Loucy (cell line): ENCODE results near the gene OIT3.

ENCODE experiments used
- H2AFZ ChIP-seq: fragments of 200-600 bp; sonication (generic); 2 replicates; pipeline ENCODE4 v1.6.0; 2016; ENCODE audit warnings: antibody characterized with exemption, mild to moderate bottlenecking, low read length, moderate library complexity
- H3F3A ChIP-seq: fragments of 200-600 bp; 2 replicates; pipeline ENCODE4 v1.6.0; 2016; ENCODE audit warnings: antibody characterized with exemption, low read depth, mild to moderate bottlenecking
- H3K27me3 ChIP-seq: fragments of 200-600 bp; sonication (generic); 2 replicates; pipeline ENCODE4 v1.6.1; 2014; ENCODE audit warnings: low read length, mild to moderate bottlenecking; ENCODE audit not compliant: insufficient read depth, poor library complexity, severe bottlenecking
- H3K36me3 ChIP-seq: fragments of 200-600 bp; sonication (generic); 2 replicates; pipeline ENCODE4 v1.6.1; 2016; ENCODE audit warnings: low read length; ENCODE audit not compliant: insufficient read depth
- H3K4me1 ChIP-seq: fragments of 200-600 bp; sonication (generic); 2 replicates; pipeline ENCODE4 v1.5.1; 2014; ENCODE audit warnings: low read length, mild to moderate bottlenecking; ENCODE audit not compliant: insufficient read depth, poor library complexity, severe bottlenecking
- H3K4me2 ChIP-seq: fragments of 200-600 bp; sonication (generic); 2 replicates; pipeline ENCODE4 v1.6.0; 2014; ENCODE audit warnings: antibody characterized with exemption, low read length, low read depth, mild to moderate bottlenecking; ENCODE audit not compliant: poor library complexity, severe bottlenecking
- H3K4me3 ChIP-seq: fragments of 200-600 bp; sonication (generic); 2 replicates; pipeline ENCODE4 v1.5.1; 2014; ENCODE audit warnings: low read length, mild to moderate bottlenecking, mixed read lengths; ENCODE audit not compliant: poor library complexity, severe bottlenecking
- H3K79me2 ChIP-seq: fragments of 200-600 bp; sonication (generic); 2 replicates; pipeline ENCODE4 v1.6.1; 2014; ENCODE audit warnings: low read length; ENCODE audit not compliant: insufficient read depth
- H3K9ac ChIP-seq: fragments of 200-600 bp; sonication (generic); 2 replicates; pipeline ENCODE4 v1.6.0; 2014; ENCODE audit warnings: mild to moderate bottlenecking, low read depth, low read length, moderate library complexity; ENCODE audit not compliant: poor library complexity, severe bottlenecking
- H3K9me2 ChIP-seq: fragments of 200-600 bp; sonication (generic); replicated peaks from 2 replicates; pipeline ENCODE4 v1.6.1; 2016; ENCODE audit warnings: low read depth, low read length, mixed read lengths
- H3K9me3 ChIP-seq: fragments of 200-600 bp; sonication (generic); 2 replicates; pipeline ENCODE4 v1.6.1; 2014; ENCODE audit warnings: mild to moderate bottlenecking, antibody characterized with exemption, low read length, low read depth; ENCODE audit not compliant: insufficient read depth
- H4K20me1 ChIP-seq: fragments of 200-600 bp; sonication (generic); 2 replicates; pipeline ENCODE4 v1.6.0; 2014; ENCODE audit warnings: antibody characterized with exemption, low read length, mild to moderate bottlenecking; ENCODE audit not compliant: insufficient read depth, poor library complexity, severe bottlenecking
- EZH2phosphoT487 ChIP-seq: fragments of 200-600 bp; IDR thresholded peaks from 2 replicates; pipeline ENCODE4 v1.6.1; 2018; ENCODE audit warnings: antibody characterized with exemption, mild to moderate bottlenecking, moderate library complexity, borderline replicate concordance
- TF ChIP-seq, protein P1 (sequence below): fragments of 200-600 bp; sonication (generic); conservative IDR thresholded peaks from 2 replicates; pipeline ENCODE4 v1.5.1; 2014; ENCODE audit warnings: mild to moderate bottlenecking, antibody characterized with exemption, low read length

Gene OIT3

GRCh38 chr10:72906446-72906845, 12.9 kb downstream of the OIT3 start:
- Histone ChIP-seq H3K9me3 (no peaks in the 10 kb centered on the region), H2AFZ (no peak overlapping the region)

GRCh38 chr10:72910705-72911104, 17.2 kb downstream of the OIT3 start:
- no peak for TF ChIP-seq EZH2phosphoT487
- TF ChIP-seq, protein P1, sequence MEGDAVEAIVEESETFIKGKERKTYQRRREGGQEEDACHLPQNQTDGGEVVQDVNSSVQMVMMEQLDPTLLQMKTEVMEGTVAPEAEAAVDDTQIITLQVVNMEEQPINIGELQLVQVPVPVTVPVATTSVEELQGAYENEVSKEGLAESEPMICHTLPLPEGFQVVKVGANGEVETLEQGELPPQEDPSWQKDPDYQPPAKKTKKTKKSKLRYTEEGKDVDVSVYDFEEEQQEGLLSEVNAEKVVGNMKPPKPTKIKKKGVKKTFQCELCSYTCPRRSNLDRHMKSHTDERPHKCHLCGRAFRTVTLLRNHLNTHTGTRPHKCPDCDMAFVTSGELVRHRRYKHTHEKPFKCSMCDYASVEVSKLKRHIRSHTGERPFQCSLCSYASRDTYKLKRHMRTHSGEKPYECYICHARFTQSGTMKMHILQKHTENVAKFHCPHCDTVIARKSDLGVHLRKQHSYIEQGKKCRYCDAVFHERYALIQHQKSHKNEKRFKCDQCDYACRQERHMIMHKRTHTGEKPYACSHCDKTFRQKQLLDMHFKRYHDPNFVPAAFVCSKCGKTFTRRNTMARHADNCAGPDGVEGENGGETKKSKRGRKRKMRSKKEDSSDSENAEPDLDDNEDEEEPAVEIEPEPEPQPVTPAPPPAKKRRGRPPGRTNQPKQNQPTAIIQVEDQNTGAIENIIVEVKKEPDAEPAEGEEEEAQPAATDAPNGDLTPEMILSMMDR, result no peak
- Histone ChIP-seq H3K4me3 (no peak overlapping the region), H2AFZ (no peak overlapping the region), H3K79me2 (no peaks in the 10 kb centered on the region), H3K9ac (no peak overlapping the region), H3K9me3 (no peaks in the 10 kb centered on the region), H3K4me2 (no peak overlapping the region), H3K9me2 (no peaks in the 10 kb centered on the region), H4K20me1 (no peaks in the 10 kb centered on the region), H3K36me3 (no peaks in the 10 kb centered on the region), H3K4me1 (no peaks in the 10 kb centered on the region), H3F3A (no peaks in the 10 kb centered on the region), H3K27me3 (no peaks in the 10 kb centered on the region)

More at GRCh38 chr10:72906446-72906845, 12.9 kb downstream of the OIT3 start:
- no peaks in the 10 kb centered on the region for H3K36me3 ChIP-seq
- TF ChIP-seq EZH2phosphoT487, result no peak
- TF ChIP-seq, protein P1, result no peak
- no peaks in the 10 kb centered on the region for H3K27me3 ChIP-seq
- H3F3A ChIP-seq, result no peaks in the 10 kb centered on the region
- no peak overlapping the region for H3K4me2 ChIP-seq
- H3K9ac ChIP-seq, result no peak overlapping the region
- no peaks in the 10 kb centered on the region for H3K79me2 ChIP-seq
- H4K20me1 ChIP-seq, result no peaks in the 10 kb centered on the region
- H3K9me2 ChIP-seq, result no peaks in the 10 kb centered on the region
- no peaks in the 10 kb centered on the region for H3K4me1 ChIP-seq
- no peak overlapping the region for H3K4me3 ChIP-seq

DNA sequence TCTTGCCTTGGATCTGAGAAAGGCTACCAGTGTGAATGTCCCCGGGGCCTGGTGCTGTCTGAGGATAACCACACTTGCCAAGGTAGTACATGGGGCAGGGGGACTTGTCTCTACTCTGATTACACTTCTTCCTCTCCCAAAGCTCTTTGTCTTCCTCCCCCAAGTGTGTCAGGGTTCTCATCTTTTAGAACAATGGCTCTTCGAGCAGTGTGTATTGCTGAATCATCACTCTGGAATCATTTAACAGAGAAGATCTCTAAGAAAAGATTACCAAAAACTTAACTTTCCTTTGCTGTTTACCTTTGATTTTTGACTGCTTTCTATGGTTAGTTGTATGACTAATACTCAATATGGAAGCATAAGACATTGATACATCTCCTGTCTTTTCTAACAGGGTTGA, 18.2 kb downstream of the OIT3 start:
- TF ChIP-seq, protein P1, result no peak
- Histone ChIP-seq H3K4me3 (no peak overlapping the region), H3K36me3 (no peaks in the 10 kb centered on the region), H3F3A (no peaks in the 10 kb centered on the region), H2AFZ (no peak overlapping the region), H3K27me3 (no peaks in the 10 kb centered on the region), H4K20me1 (no peaks in the 10 kb centered on the region), H3K4me1 (no peaks in the 10 kb centered on the region), H3K9me3 (no peaks in the 10 kb centered on the region), H3K9ac (no peak overlapping the region), H3K79me2 (no peaks in the 10 kb centered on the region), H3K9me2 (no peaks in the 10 kb centered on the region), H3K4me2 (no peak overlapping the region)
